LNCaP clone FGC (cell line): ENCODE data around the gene YIPF3.

Source experiments
- DNase-seq: peaks from one replicate; pipeline ENCODE4 v3.0.0-alpha.2; 2011; ENCODE audit warnings: low read depth
- H3K4me3 ChIP-seq: 2 replicates; pipeline ENCODE4 v1.5.1; 2011; ENCODE audit warnings: mild to moderate bottlenecking, low read depth, low read length, control low read depth
- TF ChIP-seq, protein P1 (sequence below): IDR thresholded peaks from 2 replicates; pipeline ENCODE4 v1.5.1; 2012; ENCODE audit warnings: mild to moderate bottlenecking; ENCODE audit not compliant: control insufficient read depth, insufficient read depth; ENCODE audit errors: extremely low read depth

Gene YIPF3

DNA sequence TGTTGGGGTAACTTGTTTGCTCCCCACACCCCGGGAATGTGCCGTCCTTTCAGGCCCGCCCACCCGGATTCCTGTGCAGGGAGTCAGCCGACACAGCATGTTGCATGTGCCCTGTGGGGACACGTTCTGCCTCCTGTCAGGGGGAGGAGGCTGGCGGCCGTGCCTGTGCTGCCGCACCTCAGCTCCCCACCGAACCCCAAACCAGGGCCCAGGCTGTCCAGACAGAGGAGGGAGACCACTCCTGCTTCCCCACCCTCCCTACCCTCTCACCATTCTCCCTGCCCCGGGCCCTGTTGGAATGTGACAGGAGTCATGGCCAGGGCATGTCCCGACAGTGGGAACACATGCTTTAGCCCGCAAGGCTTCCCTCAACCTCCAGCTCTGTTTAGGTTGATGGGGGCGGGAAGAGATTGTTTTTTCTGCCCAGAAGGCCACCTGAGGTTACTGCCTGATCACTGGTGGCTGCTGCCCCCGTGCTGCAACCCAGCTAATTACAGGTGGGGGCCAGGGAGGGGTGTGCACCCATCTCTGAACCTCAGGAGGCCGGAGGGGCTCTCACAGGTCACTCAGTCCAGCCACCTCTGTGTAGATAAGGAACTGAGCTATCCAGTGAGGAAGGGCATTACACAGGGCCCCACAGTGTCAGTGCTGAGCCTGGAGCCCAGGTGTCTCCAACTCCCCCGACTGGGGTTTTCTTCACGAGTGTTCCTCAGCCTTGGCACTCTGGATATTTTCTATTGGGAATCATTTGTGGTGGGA is 20.2 kb downstream of the YIPF3 start:
- no peak for DNase-seq
- TF ChIP-seq, protein P1, sequence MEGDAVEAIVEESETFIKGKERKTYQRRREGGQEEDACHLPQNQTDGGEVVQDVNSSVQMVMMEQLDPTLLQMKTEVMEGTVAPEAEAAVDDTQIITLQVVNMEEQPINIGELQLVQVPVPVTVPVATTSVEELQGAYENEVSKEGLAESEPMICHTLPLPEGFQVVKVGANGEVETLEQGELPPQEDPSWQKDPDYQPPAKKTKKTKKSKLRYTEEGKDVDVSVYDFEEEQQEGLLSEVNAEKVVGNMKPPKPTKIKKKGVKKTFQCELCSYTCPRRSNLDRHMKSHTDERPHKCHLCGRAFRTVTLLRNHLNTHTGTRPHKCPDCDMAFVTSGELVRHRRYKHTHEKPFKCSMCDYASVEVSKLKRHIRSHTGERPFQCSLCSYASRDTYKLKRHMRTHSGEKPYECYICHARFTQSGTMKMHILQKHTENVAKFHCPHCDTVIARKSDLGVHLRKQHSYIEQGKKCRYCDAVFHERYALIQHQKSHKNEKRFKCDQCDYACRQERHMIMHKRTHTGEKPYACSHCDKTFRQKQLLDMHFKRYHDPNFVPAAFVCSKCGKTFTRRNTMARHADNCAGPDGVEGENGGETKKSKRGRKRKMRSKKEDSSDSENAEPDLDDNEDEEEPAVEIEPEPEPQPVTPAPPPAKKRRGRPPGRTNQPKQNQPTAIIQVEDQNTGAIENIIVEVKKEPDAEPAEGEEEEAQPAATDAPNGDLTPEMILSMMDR: peak; percentile 45
- no peak overlapping the region for H3K4me3 ChIP-seq

DNA sequence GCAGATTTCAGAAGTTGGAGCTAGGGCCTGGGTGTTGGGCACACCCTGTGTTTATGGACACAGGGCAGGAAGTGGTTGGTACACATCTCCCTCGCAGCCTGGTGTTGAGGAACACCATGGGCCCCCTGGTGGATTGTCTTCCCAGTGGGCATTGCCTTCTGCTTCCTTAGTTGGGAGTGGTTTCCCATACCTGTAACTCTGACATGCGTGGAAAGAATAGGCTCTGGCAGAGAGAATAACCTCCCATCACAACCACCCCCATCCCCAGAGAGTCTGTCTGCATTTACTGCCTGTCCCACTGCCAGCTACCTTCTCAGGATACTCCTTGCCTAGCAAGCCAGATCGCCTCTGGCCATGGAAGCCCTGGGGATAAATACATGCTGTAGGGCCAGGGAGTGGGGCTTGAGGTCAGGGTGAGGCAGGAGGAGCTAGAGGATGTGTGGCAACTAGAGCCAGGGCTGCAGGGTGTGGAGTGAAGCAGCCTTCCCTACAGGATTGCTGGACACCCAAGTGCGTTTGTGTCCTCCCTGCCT is 21.3 kb downstream of the YIPF3 start:
- TF ChIP-seq, protein P1: peak; percentile 29
- no peak for DNase-seq
- H3K4me3 ChIP-seq: no peak overlapping the region

DNA sequence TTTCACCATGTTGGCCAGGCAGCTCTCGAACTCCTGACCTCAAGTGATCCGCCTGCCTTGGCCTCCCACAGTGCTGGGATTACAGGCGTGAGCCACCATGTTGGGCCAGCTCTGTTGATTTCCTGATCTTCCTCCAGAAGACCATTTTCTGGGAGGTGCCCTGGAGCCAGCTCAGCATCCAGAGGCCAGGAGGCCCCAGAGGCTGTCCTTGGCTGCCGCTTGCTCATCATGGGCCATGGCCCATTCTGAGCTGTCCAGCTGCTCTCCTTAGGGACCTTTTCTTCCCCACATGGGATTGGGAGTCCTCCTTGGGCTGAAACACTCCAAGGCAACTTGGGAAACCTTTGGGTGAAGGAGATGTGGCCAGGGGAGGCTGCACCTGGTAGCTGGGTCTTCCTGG is 22.0 kb downstream of the YIPF3 start:
- DNase-seq: no peak
- no peak overlapping the region for H3K4me3 ChIP-seq
- TF ChIP-seq, protein P1: no peak

DNA sequence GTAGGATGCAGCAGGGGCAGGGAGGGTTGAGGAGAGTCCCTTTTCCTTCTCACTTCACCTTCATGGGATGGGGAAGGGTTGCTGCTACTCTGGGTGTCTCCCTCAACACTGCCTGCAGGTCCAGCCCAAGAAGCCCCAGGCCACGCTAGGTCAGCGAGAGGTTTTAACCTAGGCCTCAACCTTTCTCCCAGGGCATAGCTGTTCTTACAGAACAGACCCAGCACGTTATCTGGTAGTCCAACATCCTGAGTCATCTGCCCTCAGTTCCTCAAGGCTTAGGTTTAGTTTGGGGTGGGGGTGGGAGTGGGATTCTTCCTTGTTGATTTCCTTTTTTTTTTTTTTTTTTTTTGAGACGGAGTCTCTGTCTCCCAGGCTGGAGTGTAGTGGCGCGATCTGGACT is 22.4 kb downstream of the YIPF3 start:
- no peak for DNase-seq
- no peak overlapping the region for H3K4me3 ChIP-seq
- TF ChIP-seq, protein P1: no peak

DNA sequence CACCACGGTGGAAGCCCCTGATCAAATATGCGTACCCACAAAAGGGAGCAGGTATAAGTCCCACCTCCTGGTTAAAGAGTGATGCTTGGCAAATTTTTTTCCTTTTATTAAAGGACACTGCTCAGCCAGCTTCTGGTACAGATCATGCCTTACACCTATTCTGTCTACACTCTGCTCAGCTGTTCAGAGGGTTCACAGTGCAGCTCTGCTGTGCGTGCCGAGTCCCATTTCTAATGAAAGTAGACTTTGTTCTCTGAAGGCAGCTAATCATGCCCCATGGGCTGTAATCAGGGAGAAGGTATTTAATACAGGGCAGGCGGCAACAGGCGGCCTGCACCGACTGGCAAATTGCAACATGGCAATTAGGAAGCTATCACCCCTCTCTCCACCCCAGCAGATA is 22.9 kb downstream of the YIPF3 start:
- no peak for DNase-seq
- TF ChIP-seq, protein P1: no peak
- H3K4me3 ChIP-seq: no peak overlapping the region

DNA sequence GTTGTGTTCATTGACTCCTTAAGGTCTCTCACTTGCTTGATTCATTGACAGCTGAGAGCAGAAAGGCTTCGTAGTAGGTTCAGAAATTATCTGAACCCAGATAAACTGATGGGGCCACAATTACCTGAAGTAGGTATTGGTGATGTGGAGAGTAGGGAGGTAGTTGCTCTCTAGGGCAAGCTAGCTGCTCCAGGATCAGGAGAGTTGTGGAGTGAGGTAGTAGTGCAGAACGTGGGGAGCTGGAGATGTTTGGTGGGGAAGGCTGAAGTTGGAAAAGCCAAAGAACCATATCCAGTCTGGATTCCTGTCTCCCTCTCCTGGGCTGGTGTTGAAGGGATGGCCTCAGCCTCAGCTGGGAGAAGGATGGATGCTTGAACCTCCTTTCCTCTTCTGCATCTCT is 23.5 kb downstream of the YIPF3 start:
- TF ChIP-seq, protein P1: no peak
- DNase-seq: no peak
- no peak overlapping the region for H3K4me3 ChIP-seq

DNA sequence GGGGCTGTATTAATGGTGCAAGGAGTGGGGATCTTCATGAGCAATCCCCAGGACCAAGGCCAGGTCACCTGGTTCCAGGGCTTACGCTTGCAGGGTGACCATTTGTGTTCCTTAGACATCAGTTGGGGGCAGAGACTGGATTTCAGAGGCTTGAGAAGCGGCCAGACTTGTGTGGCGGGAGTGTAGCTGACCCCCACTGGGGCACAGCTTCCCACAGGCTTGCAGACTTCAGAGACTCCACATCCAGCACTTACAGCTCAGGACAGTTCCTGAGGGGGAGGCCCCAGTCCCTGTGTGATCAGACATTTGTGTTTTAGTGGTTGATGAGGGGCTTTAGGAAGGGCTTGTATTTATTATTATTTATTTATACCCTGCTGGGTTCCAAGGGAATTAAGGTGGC is 24.1 kb downstream of the YIPF3 start:
- H3K4me3 ChIP-seq: no peak overlapping the region
- DNase-seq: no peak
- TF ChIP-seq, protein P1: no peak
